SKM-1 treated with dmso at 0.1 percent for 144 hours (cell line): Measurements from ENCODE around the gene HNRNPC.
A peak's percentile ranks its signal among the peaks of the same experiment; 100 is the strongest.
"Not testable (repeated sequence)": the region's sequence is repeated elsewhere in the genome, so short reads cannot be mapped to it uniquely, and the experiment has no call there.

Source experiments
- DNase-seq: peaks from one replicate; lab custom pipeline; 2025; ENCODE audit not compliant: unreplicated experiment; lab: John Stamatoyannopoulos, UW

Gene HNRNPC

DNA sequence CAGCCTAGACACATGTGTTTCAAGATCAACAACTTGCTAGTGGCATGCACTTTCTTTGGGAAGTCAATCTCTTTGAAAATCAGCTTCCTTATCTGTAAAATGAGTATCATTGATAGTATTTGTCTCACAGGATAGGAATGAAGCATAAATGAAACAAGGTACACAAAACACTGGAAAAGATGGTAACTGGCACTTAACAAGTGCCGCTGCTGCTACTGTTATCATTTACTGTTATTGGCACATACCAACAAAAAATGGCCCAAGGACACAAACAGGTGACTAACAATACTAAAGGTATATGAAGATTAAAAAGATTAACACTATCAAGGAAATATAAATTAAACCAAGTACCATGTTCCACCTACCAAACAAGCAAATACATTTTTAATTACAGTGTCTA lies 20.9 kb downstream of the HNRNPC start:
- DNase-seq, result no peak

DNA sequence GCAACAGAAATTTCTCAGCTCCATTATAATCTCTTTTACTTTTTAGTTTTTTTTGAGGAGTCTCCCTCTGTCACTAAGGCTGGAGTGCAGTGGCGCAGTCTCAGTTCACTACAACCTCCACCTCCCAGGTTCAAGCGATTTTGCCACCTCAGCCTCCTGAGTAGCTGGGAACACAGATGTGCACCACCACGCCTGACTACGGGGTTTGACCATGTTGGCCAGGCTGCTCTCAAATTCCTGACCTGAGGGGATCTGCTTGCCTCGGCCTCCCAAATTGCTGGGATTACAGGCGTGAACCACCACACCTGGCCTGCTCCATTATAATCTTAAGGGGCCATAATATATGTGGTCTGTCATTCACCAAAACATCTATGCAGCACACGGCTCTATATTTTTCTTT lies 23.4 kb downstream of the HNRNPC start:
- no peak for DNase-seq

DNA sequence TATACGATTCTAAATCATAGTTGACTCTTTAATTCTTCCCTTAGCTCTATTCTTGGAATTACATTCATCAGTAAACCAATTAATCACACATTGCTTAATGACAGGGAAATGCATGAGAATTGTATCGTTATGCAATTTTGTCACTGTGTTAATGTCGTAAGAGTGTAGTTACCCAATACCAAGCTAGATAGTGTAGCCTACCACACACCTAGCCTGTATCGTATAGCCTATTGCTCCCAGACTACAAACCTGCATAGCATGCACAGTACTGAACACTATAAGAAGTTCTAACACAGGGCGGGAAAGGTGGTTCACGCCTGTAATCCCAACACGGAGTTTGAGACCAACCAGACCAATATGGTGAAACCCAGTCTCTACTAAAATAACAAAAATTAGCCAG lies 24.7 kb downstream of the HNRNPC start:
- DNase-seq, result peak; percentile 13

DNA sequence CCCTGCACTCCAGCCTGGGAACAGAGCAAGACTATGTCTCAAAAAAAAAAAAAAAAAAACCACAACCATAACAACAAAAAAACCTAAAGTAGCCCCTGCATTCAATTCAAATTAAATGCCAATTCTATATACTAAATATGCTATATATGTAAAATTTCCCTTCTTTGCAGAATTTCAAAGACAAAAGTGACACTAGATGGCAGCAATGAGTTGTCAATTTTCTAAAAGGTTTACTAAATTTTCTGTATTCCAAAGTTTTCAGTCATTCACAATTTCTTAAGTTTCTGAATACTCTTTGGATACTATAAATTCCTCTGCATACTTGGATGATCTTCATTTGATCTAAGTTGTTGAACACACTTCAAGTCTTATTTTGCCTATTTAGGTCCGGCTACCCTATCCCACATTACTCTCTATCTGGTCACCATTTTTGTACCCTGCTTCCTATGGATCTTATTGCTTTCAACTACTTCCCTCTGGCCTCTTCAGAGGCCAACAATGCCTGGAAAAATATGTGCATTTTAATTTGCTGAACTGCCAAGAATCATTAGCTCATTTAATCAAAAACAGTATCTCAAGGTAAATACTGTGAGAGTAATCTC lies 27.9 kb downstream of the HNRNPC start:
- no peak for DNase-seq

DNA sequence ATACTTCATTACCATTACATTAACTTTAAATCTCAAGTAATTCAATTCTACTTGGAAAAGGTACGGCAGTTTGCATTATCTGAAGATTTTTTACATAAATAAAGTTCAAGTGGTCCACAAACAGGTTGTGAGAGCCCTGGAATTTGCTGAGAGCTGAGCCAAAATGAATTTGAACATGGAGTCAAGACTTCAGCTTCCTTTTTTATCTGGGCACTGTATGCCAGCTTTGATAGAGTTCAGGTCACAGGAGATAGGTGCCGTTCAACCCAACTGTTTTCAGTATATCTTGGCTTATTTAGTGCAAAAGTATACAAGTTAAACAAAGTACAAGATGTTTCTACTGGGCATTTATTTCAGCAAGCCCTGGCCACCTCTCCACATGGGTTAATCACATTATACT lies 28.8 kb downstream of the HNRNPC start:
- no peak for DNase-seq

DNA sequence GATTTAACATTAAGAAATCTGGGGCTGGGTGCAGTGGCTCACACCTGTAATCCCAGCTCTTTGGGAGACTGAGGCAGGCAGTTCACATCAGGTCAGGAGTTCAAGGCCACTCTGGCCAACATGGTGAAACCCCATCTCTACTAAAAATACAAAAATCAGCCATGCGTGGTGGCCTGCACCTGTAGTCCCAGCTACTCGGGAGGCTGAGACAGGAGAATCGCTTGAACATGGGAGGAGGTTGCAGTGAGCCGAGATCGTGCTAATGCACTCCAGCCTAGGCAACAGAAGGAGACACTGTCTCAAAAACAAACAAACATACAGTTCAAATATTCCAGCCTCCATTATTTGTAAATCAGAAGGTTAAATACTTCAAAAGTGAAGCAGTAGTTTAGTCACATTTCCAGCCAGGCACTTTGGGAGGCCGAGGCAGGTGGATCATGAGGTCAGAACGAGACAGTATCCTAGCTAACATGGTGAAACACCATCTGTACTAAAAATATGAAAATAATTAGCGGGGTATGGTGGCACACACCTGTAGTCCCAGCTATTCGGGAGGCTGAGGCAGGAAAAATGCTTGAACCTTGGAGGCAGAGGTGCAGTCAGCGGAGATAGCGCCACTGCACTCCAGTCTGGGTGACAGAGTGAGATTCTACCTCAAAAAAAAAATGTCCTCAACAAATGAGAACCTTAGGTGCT lies 30.3 kb downstream of the HNRNPC start:
- DNase-seq, result no peak

DNA sequence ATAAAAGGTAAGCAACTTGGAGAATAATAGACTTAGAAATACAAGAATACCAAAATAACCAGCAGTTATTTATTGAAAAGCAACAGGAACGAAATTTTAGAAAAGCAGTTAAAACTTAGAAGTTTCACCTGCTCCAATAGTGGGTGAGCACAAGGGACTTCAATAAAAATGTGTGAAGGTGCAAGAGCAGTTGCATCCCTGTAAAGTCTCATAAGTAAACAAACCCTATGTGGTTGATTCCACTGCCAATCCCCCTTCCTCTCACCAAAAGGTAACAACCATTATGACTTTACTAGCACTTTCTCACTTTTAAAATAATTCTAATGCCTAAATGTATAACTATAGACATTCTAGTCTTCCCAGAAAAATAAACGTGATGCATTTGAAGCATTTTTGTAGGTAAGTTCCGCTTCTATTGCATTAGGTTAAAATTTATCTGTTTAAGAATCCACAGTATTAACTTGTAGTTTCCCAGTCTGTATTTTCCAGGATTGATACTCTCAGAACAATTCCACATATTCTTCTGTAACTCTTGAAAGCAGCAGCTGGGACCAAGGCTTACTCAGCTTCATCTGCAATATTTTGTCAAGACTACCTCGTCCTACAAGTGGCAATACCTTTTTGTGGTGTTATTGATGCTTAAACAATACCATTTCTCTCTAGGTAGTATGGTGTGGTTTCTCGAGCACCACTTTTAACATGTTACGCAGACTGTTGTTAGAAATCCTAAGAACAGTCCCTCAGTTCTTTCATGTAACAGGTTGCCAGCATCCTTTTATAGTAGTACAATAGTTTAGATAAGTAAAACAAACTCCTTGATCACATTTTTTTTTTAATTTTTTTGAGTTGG lies 32.1 kb downstream of the HNRNPC start:
- no peak for DNase-seq

DNA sequence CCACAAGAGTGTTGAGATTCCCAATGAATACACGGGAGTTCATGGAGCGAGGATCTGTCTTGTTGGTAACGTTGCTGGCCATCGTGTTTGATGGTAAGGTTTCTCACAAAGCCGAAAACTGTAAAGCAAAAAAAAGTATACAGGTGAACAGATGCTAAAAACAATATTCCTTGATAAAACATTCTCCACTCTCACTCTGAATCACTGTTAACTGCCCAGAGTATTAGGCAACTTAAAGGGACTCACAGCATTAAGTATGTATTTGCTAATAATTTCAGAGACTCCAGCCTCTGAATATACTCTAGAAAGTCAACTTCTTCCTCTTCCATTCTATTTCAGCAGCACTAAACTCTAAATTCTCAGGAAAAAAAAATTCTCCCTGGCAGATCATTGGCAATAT lies 35.1 kb downstream of the HNRNPC start:
- no peak for DNase-seq

DNA sequence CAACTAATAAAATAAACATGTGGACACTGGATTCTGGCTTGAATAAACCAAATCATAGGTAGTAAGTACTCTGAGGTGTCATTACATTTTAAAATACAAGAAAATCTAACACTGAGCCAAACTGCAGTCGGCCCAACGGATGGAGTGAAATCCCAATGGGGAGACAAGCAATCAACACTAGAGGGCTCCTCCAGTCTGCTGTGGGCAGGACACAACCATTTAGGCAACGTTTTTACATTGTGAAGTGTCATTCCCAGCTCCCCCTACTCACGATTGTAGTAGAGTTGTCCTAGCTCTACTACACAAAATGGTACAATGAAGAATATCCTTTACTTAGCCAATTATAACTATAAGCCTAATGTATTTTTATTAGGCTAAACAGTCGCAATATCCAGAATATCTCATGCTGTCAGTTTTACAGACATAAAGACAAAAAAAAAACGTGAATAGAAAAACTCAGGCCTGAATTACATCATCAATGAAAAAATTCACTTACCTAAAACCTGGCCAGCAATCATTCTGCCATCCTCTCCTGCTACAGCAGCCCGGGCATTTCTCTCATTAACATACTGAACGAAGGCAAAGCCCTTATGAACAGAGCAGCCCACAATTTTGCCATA lies 35.7 kb downstream of the HNRNPC start:
- DNase-seq, result no peak

DNA sequence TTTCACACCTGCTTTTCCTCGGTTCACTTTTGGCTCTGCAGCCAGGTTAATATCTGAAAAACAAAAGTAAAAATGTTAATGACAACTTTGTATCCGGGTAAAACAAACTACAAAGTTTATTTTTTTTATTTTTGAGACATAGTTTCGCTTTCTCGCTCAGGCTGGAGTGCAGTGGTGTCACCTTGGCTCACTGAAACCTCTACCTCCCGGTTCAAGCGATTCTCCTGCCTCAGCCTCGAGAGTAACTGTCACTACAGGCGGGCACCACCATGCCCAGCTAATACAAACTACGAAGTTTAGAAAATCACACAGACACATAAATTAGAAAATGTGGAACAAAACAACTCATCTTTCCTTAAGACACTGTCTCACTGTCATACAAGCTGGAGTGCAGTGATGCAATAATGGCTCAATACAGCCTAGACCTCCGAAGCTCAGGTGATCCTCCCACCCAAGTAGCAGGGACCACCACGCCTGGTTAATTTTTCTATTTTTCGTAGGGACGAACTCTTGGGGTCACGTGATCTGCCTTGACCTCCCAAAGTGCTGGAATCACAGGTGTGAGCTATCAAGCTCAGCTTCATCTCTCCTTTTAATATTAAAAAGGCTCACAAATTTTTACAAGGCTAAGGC lies 38.1 kb downstream of the HNRNPC start:
- DNase-seq, result no peak

DNA sequence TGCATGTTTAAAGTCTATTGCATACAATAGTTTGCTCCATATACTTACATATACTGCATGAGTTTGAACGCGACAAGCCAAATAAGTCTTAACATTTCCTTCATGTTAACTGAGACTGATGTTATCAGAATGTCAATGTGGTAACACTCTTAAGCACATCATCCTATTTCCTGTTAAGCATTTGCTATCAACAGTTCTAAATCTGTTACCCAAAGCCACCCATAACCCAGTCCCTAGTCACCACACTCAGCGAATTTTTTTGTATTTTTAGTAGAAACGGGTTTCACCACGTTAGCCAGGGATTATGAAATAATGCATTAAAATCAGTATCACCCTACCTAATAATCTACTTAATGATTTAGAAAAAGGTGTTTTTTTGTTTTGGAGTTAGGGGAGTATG lies 39.4 kb downstream of the HNRNPC start:
- no peak for DNase-seq

DNA sequence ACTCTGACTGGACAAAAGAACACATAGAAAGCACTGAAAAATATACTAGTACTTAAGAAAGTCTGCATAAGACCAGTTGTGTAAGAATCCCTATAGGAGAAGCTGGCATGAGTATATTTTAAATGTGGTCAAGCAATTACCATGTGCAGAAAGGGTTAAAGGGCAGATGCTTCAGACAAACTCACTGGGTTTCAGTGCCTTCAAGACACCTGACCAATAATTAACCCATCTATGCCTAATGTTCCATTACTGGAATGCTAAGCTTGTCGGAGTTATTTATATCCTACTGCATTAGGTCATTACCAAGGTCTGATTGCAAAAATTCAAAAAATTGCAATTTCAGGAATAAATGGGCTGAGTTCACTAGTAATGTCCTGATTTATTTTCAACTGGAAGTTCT lies 41.3 kb downstream of the HNRNPC start:
- DNase-seq, result no peak

DNA sequence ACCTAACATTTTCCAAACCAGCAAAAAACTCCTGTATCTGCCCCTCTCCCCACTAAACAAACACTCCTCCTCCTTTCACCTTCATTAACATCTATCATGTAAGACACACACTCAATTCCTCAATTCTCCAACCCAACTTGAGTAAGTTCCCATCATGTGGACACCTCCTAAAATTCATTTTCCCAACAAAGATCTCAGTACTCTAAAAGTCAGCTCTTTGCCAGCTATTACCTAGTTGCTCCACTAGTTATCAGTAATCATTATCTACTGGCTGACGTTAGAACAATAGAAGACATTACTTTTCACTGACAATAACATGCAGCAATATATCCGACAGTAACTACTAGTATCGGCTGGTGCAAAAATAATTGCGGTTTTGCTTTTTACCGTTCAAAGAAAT lies 42.1 kb downstream of the HNRNPC start:
- no peak for DNase-seq

DNA sequence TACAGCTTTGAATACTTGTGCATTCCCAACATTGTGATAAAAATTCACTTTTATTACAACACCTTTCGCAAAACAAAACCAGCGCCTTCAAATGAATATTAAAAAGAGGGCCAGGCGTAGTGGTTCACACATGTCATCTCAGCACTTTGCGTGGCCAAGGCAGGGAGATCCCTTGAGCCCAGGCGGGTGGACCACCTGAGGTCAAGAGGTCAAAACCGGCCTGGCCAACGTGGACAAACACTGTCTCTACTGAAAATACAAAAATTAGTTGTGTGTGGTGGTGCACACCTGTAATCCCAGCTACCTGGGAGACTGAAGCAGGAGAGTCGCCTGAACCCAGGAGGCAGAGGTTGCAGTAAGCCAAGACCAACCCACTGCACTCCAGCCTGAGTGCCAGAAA lies 42.8 kb downstream of the HNRNPC start:
- no peak for DNase-seq

DNA sequence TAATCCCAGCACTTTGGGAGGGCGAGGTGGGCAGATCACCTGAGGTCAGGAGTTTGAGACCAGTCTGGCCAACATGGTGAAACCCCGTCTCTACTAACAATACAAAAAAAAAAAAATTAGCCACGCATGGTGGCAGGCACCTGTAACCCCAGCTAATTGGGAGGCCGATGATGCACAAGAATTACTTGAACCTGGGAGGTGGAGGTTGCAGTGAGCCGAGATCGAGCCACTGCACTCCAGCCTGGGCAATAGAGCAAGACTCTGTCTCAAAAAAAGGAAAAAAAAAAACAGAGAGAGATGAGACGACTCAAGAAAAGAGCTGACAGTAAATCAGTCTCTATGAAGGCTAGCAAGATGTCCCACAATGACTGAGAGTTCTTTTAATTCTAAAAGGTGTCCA lies 44.1 kb downstream of the HNRNPC start:
- DNase-seq, result not testable (repeated sequence)

DNA sequence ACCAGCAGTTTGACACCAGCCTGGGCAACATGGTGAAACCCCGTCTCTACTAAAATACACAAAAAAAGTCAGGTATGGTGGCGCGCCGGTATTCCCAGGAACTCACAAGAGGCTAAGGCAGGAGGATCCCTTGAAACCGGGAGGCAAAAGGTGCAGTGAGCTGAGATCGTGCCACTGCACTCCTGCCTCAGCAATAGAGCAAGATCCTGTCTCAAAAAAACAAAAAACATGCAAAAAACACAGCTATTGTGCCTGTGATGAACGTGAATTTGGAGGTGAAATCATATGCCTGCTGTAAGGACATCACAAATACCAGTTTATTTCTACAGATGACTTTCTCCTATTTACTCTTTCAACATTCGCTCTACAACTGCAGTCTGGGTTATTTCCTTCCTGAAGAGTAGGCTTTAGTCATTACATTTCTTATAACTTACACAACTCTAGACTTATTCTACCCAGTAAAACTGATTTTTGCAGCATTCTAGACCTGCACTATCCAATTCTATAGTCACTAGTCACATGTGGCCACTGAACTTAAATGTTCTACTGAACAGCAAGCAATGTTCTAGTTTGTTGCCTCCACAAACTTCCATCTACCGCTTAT lies 48.3 kb downstream of the HNRNPC start:
- no peak for DNase-seq

DNA sequence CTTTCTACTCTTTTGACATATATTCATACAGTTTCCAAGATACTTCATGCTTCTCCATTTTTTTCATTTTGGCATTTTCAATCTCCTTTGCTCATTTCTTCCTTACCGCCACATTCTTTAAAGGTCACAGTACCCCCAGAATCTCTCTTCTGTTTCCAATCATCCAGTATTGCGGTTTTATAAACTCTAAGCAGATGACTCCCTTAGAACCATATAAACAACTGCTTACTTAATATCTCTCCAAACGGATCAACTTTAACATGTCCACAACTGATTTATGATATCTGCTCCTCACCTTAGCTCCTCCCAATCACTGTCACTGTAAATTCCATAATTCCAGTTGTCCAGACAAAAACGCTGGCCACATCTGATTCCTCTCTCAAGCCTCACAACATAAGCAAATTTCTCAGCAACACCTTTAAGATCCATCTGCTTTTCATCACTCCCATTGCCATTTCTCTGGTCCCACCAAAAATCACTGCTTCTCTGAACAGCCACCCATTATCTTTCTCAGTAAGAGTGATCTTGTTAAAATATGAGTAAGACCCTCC lies 49.6 kb downstream of the HNRNPC start:
- no peak for DNase-seq

DNA sequence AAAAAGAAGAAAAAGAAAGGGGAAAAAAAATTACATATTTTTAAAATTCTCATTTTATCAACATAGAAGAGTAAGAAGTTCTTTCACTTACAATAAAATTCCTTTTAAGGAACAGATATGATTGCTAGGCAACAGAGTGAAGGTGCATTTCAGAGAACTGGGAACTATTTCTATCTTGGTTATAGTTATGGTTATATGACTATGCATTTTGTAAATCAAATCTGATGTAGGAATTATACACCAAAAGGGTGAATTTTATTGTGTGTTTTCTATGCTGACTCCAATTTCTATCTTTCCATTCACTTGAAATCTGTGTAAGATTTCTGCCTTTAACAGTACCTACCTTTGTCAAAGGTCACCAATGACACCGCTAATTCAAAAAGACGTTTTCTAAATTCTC lies 50.1 kb downstream of the HNRNPC start:
- no peak for DNase-seq

DNA sequence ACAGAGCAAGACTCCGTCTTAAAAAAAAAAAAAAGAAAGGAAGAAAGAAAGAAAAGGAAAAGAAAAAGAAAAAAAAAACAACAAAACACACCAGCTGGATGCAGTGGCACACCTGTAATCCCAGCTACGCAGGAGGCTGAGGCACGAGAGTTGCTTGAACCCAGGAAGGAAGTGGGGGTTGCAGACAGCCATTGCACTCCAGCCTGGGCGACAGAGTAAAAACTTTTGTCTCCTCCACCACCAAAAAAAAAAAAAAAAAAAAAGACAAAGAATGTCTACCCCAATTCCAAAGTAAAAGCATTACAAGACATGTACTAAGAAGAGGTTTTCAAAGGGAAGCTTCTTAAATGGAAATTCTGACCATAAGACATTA lies 53.4 kb downstream of the HNRNPC start:
- DNase-seq, result no peak

DNA sequence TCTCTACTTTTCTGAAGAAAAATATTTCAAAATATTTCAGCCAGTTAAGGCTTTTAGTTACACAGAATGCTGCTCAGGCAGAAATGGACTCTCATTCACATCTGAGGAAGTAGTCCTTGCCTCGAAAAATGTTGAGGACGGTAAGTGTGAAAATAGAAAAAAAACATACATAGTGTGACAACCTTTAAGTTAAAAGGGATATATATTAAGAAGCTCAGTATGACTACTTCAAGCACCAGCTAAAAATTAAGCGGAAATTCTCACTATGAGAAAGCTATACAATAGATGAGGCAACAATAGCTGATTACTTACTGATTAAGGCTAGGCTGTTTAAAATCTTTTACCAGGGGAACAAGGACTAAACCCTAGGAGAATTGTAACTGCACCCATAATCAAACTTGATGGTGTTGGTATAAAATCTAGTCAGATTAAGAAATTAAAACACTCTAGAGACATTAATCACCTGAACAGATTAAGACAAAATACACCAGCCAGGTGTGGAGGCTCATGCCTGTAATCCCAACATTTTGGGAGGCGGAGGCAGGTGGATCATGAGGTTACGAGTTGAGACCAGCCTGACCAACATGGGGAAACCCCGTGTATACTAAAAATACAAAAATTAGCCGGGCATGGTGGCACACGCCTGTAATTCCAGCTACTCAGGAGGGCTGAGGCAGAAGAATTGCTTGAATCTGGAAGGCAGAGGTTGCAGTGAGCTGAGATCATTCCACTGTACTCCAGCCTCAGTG lies 53.9 kb downstream of the HNRNPC start:
- DNase-seq, result no peak
